ENCODE measurements around the gene OTOF. TPM values are rescaled to one million over a fixed set of nuclear protein-coding genes. Genes with fewer than 3 reads are reported as not detected.

The OTOF gene
- total and polyA plus RNA-seq, 2 of the 13 experiments (the other 11 are each of a cell fraction or from before 2014, with no cell fraction given) = 0.04 TPM; not detected in 1

- TF ChIP-seq ZBTB25 (CRISPR knock-in tag; IDR thresholded peaks at IDR 0.05) = no peak
- TF ChIP-seq ZNF547 (CRISPR knock-in tag; IDR thresholded peaks at IDR 0.05) = 0 out of 2 replicates have a peak, but pooled peaks have one; percentile 71
- no peak for TF ChIP-seq RFX3 (CRISPR knock-in tag; IDR thresholded peaks at IDR 0.05)
- TF ChIP-seq ZNF646 (CRISPR knock-in tag; IDR thresholded peaks at IDR 0.05) = no peak
- no peak for TF ChIP-seq GLI4 (CRISPR knock-in tag; IDR thresholded peaks at IDR 0.05; ENCODE audit: borderline replicate concordance)
- TF ChIP-seq ZNF234 (CRISPR knock-in tag; conservative IDR thresholded peaks at IDR 0.05) = no peak
- TF ChIP-seq ZNF335 (CRISPR knock-in tag; IDR thresholded peaks at IDR 0.05) = no peak
- no peak for TF ChIP-seq NRL (CRISPR knock-in tag; IDR thresholded peaks at IDR 0.05; ENCODE audit: borderline replicate concordance)
- no peak for TF ChIP-seq SIX4 (CRISPR knock-in tag; IDR thresholded peaks at IDR 0.05)
- no peak for TF ChIP-seq HNF4G (IDR thresholded peaks at IDR 0.05; ENCODE audit: borderline replicate concordance, low read depth, low read length)
- TF ChIP-seq HNF4G (CRISPR knock-in tag; IDR thresholded peaks at IDR 0.05; ENCODE audit: borderline replicate concordance, low read depth) = no peak
- no peak for TF ChIP-seq AKNA (CRISPR knock-in tag; IDR thresholded peaks at IDR 0.05; ENCODE audit: borderline replicate concordance)
- TF ChIP-seq IKZF1 (IDR thresholded peaks at IDR 0.05) = no peak
- TF ChIP-seq SNRNP70 (IDR thresholded peaks at IDR 0.05; ENCODE audit: low read depth, low read length) = no peak
- no peak for TF ChIP-seq ZNF350 (CRISPR knock-in tag; IDR thresholded peaks at IDR 0.05; ENCODE audit: borderline replicate concordance, low read depth)
- no peak for TF ChIP-seq ZNF34 (CRISPR knock-in tag; IDR thresholded peaks at IDR 0.05; ENCODE audit: borderline replicate concordance)
- TF ChIP-seq ZNF790 (CRISPR knock-in tag; IDR thresholded peaks at IDR 0.05; ENCODE audit: borderline replicate concordance) = no peak
- no peak for TF ChIP-seq ZNF775 (CRISPR knock-in tag; IDR thresholded peaks at IDR 0.05; ENCODE audit: borderline replicate concordance)
Measured at GRCh38 chr2:26457695-26458364, 20.1 kb downstream of the OTOF start (continued).

All from HepG2 (cell line).